Thyroid gland (tissue), 4 donors: Measurements from ENCODE around the gene SAP30L.

Source experiments
- POLR2A ChIP-seq, 2 donors: fragments of 450-650 bp; IDR thresholded peaks; one replicate each; pipeline ENCODE4 v1.6.1; 2017; ENCODE audit warnings: antibody characterized with exemption in 2 of 2, mild to moderate bottlenecking in 2 of 2, moderate library complexity in 1 of 2
- TF ChIP-seq, protein P1 (sequence below), 6 experiments: fragments of 200-600 bp in 3 of 6; fragments of 450-650 bp in 3 of 6; sonication (generic) in 3 of 6; IDR thresholded peaks; one replicate each; pipeline ENCODE4 v1.5.1; 2016 to 2019; ENCODE audit warnings: antibody characterized with exemption in 6 of 6, mild to moderate bottlenecking in 2 of 6, inconsistent platforms in 1 of 6, moderate library complexity in 1 of 6

DNA sequence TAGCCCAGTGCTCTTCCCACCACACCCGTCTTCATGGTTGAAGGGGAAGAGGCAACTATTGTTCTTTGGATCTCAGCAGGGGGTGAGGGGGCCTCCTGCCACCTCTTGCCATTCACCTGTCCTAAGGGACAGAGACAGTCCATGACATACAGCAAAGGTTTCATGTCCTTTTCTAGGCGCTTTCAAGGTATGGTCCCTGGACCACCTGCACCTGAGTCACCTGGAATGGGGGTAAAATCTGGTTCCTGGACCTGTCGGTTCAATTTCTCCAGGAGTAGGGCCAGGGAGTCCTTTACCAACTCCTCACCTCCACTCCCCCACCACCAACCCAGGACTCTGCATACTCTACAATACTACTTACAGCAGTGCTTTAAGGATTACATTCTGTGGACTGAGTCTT is 33.5 kb upstream of the SAP30L start:
- TF ChIP-seq, protein P1, sequence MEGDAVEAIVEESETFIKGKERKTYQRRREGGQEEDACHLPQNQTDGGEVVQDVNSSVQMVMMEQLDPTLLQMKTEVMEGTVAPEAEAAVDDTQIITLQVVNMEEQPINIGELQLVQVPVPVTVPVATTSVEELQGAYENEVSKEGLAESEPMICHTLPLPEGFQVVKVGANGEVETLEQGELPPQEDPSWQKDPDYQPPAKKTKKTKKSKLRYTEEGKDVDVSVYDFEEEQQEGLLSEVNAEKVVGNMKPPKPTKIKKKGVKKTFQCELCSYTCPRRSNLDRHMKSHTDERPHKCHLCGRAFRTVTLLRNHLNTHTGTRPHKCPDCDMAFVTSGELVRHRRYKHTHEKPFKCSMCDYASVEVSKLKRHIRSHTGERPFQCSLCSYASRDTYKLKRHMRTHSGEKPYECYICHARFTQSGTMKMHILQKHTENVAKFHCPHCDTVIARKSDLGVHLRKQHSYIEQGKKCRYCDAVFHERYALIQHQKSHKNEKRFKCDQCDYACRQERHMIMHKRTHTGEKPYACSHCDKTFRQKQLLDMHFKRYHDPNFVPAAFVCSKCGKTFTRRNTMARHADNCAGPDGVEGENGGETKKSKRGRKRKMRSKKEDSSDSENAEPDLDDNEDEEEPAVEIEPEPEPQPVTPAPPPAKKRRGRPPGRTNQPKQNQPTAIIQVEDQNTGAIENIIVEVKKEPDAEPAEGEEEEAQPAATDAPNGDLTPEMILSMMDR (IDR thresholded peaks at IDR 0.05): no peak
- TF ChIP-seq POLR2A (IDR thresholded peaks at IDR 0.05): no peak
